ENCODE results near the gene ZNF362.

ZNF362 gene

DNA sequence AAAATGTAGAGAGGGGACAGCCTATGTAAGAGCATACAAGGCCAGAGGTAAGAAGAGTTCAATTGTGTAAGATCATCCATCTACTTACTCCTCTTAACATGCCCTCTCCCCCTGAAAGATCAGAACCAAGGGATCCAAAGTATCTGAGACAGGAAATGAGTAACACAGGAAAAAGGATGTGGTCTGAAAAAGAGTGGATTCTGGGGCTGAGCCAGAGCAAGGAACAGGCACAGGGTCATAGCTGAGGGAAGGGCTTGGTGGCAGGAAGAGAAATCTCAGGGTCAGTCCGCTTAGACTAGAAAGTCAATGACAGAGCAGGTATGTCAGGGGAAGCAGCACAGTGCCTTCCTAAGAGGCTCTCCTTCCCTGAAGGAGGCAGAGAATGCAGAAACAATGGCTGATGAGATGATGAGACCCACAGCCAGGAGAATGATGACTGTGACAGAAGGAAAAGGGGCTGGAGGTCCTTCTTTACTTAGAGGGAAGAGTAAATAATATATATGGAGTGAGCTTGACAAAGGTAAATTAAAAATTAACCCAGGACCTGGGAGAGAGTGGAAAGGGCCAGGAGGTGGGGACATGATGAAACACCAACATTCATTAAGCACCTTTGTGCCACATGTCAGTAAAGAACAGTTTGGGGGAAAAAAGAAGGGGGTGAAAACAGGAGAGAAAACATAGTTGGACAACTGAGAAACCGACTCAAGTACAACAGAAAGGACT is 90.8 kb downstream of the ZNF362 start:
- CTCF ChIA-PET, result interaction anchor here (1.4 kb wide), 1 partner anchor 49 kb away, joined by 3 read pairs; no protein-coding TSS in a partner anchor
- H3K4me3 Mint-ChIP-seq, result peak overlapping the region; percentile 83
- no peaks in the 10 kb centered on the region for H3K9me3 Mint-ChIP-seq
- peak overlapping the region; percentile 72 for H3K27ac Mint-ChIP-seq
- peaks cover 25% of the 10 kb centered on the region for H3K36me3 Mint-ChIP-seq
- peaks cover 46% of the 10 kb centered on the region for H3K4me1 Mint-ChIP-seq
- peaks cover 5% of the 10 kb centered on the region for H3K27me3 Mint-ChIP-seq
- peak; percentile 29 for DNase-seq

DNA sequence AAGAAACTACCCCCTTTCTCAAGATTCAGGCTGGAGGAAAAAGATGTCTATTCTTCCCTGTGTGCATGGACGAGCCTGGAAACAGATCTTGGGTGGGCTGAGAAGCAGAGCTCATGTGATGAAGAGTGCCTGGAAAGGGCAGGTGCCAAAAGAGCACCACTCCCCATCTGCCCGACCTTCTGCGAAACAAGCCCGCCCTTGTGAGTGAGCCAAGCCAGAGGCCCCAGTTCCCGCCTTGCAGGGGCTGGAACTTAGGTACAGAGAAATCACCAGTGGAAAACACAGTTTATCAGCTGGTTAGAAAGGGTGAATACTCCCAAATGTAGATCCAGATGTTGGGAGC is 91.3 kb downstream of the ZNF362 start:
- peaks cover 47% of the 10 kb centered on the region for H3K4me1 Mint-ChIP-seq
- H3K4me3 Mint-ChIP-seq, result peak overlapping the region; percentile 83
- H3K27ac Mint-ChIP-seq, result no peak overlapping the region
- H3K27me3 Mint-ChIP-seq, result peaks cover 5% of the 10 kb centered on the region
- peaks cover 25% of the 10 kb centered on the region for H3K36me3 Mint-ChIP-seq
- H3K9me3 Mint-ChIP-seq, result no peaks in the 10 kb centered on the region
- DNase-seq, result no peak
- CTCF ChIA-PET, result interaction anchor here (1.4 kb wide), 1 partner anchor 50 kb away, joined by 3 read pairs; no protein-coding TSS in a partner anchor

DNA sequence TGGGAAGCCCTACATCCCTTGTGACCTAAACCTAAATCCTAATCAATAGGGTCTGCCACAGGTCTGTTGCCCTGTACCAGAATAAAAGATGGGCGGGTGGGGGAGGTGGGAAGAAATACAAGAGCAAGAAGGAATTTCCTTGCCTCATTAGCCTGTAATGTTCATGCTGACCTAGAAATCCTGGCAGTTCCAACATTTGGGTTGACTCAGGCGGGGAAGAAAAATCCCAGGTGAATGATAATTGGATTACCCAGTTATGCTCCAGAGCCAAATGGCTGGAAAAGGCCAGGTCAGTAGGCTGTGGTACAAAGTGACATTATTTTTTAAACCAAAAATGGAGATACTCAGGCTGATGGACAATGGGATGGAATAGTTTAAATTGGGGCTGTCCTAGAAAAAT is 91.9 kb downstream of the ZNF362 start:
- Mint-ChIP-seq H3K27me3 (peaks cover 5% of the 10 kb centered on the region), H3K27ac (peak overlapping the region; percentile 94), H3K36me3 (peaks cover 25% of the 10 kb centered on the region), H3K4me1 (peaks cover 47% of the 10 kb centered on the region), H3K9me3 (no peaks in the 10 kb centered on the region), H3K4me3 (peak overlapping the region; percentile 83)
- CTCF ChIA-PET, result interaction anchor here (0.8 to 1.4 kb wide), 3 partner anchors 50 to 1178 kb away, joined by 3 to 4 read pairs (median 3); no protein-coding TSS in a partner anchor
- no peak for DNase-seq

DNA sequence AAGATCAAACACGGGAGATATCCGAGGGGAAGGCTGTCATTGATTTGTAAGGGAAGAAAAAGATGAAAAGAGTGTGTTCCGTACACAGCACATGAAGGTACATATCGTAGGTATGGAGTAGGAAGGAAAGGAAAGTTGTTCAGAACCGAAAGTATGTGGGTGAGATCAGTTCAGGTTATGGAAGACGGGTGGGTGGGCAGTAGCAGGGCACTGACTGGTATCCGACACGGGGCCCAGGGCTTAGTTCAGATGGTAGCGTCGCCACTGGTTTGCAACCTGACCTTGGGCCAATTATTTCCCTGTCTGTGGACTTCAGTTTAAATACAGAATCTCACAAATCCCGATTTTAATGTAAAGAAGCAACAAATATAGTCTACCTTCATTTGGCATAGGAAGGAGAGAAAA is 92.4 kb downstream of the ZNF362 start:
- H3K36me3 Mint-ChIP-seq, result peaks cover 21% of the 10 kb centered on the region
- H3K27ac Mint-ChIP-seq, result peak overlapping the region; percentile 94
- peak; percentile 41 for DNase-seq
- H3K27me3 Mint-ChIP-seq, result peaks cover 8% of the 10 kb centered on the region
- CTCF ChIA-PET, result interaction anchor here (0.8 to 1.4 kb wide), 2 partner anchors 168 to 1179 kb away, joined by 3 to 4 read pairs; no protein-coding TSS in a partner anchor
- peaks cover 44% of the 10 kb centered on the region for H3K4me1 Mint-ChIP-seq
- H3K9me3 Mint-ChIP-seq, result no peaks in the 10 kb centered on the region
- H3K4me3 Mint-ChIP-seq, result peak overlapping the region; percentile 83

DNA sequence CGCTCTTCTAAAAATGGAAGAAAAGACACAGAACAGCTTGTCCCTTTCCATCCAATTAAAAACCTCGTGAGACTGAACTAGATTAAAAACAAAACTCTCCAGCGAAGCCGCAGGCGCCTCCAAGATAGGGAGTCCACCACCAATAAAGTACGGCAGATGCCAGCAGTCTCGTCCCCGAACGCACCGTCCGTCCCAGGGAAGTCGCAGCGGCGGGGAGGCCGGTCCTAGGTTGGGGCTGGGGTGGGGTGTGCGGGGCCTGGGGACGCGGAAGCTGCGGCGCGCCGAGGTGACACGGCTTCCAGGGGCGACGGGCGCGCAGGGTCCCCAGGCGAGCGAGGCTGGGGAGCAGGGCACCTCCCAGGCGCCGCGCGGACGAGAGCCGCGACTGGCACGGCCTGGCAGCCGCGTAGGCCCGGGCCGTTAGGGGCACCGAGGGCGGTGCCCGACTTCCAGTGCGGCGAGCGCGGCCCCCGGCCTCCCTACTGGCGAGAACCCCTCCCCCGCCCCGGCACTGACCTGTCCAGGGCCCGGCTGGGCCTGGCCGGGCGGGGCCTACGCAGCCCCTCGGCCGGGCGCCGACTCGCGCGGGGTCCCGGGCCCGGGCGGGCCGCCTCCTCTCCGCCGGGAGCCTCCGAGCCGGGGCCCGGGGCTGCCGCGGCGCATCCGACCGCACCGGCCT is 92.9 kb downstream of the ZNF362 start:
- CTCF ChIA-PET, result interaction anchor here (1.4 kb wide), 1 partner anchor 168 kb away, joined by 4 read pairs; no protein-coding TSS in a partner anchor
- Mint-ChIP-seq H3K27ac (peak overlapping the region; percentile 94), H3K36me3 (peaks cover 20% of the 10 kb centered on the region), H3K9me3 (no peaks in the 10 kb centered on the region), H3K27me3 (peaks cover 8% of the 10 kb centered on the region), H3K4me3 (peak overlapping the region; percentile 83), H3K4me1 (peaks cover 42% of the 10 kb centered on the region)
- DNase-seq, result peak; percentile 70

DNA sequence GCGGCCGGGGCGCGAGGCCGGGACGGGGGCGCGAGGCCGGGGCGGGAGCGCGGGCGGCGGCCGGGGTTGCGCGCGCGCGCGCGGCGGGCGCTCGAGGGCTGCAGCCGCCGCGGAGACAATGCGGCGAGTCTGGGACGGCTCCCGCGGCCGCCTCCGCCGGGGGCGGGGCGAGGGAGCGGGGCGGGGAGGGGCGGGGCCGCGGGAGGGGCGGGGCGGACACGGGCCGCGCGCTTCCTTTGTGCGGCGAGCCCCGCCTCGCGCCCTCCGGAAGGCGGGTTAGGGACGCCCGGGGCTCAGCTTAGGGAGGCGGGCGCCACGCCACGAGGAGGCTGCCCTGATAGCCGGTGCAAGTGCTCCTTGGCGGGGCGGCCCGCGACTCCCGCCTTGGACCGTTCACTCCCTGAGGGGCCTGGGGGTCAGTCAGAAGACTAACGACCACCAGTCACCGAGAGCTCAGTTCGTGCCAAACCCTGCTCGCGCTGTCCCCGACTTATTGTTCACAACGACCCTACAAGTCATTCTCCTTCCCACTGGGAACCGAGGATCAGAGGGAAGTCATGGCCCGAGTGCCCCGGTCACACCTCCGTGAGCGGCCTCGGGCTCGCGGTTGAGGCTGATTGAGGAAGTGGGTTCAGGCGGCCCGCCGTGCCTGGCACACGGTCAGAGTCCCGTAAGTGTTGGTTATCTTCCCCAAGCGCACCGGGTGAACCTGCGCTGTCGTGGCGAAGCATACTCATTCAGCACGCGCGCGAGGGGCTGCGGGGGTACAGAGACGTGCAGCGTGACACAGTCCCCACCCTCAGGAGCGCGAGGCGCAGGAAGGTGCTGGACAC is 93.7 kb downstream of the ZNF362 start:
- Mint-ChIP-seq H3K4me1 (peaks cover 41% of the 10 kb centered on the region), H3K4me3 (peak overlapping the region; percentile 81), H3K36me3 (peaks cover 18% of the 10 kb centered on the region), H3K27me3 (peaks cover 8% of the 10 kb centered on the region), H3K9me3 (no peaks in the 10 kb centered on the region), H3K27ac (peak overlapping the region; percentile 77)
- peak; percentile 85 for DNase-seq
- CTCF ChIA-PET, result no interaction called here

Measured in activated naive CD4-positive, alpha-beta T cell treated with anti-CD3 and anti-CD28 coated beads, Interleukin-2, amount 10 ng/mL, durations not matched to agents 7 days and 5 days (primary cell).